DND-41 (cell line): ENCODE results near the gene NLRP6.

Source experiments
- ATAC-seq: fragments of 200-7000 bp; cut with Tn5 transposase; 3 replicates; pipeline ENCODE4 v1.9.1; 2021; ENCODE audit warnings: low read depth; ENCODE audit not compliant: insufficient read depth
- DNase-seq: peaks from one replicate; pipeline ENCODE4 v3.0.0-alpha.2; 2020
- H2AFZ ChIP-seq: 2 replicates; pipeline ENCODE4 v1.6.0; 2012; ENCODE audit warnings: low read depth, low read length
- H3K27ac ChIP-seq: 2 replicates; pipeline ENCODE4 v1.5.1; 2012; ENCODE audit warnings: low read length, inconsistent platforms
- H3K27me3 ChIP-seq: fragments of 200-600 bp; sonication (generic); 2 replicates; pipeline ENCODE4 v1.6.0; 2012; ENCODE audit warnings: low read length, mild to moderate bottlenecking, inconsistent platforms; ENCODE audit not compliant: insufficient read depth, poor library complexity
- H3K36me3 ChIP-seq: 2 replicates; pipeline ENCODE4 v1.5.1; 2012; ENCODE audit warnings: low read length, inconsistent platforms; ENCODE audit not compliant: insufficient read depth
- H3K4me1 ChIP-seq: 2 replicates; pipeline ENCODE4 v1.5.1; 2012; ENCODE audit warnings: mild to moderate bottlenecking, low read length; ENCODE audit not compliant: insufficient read depth
- H3K4me2 ChIP-seq: 2 replicates; pipeline ENCODE4 v1.6.0; 2012; ENCODE audit warnings: mild to moderate bottlenecking, moderate library complexity, low read length, inconsistent platforms; ENCODE audit not compliant: insufficient read depth
- H3K4me3 ChIP-seq, 2 experiments: fragments of 200-600 bp in 1 of 2; shearing (Covaris generic) in 1 of 2; 2 replicates each; pipeline ENCODE4 v1.5.1; 2012 to 2016; ENCODE audit warnings: inconsistent platforms in 2 of 2, low read length in 2 of 2, mild to moderate bottlenecking in 2 of 2, low read depth in 1 of 2, moderate library complexity in 1 of 2
- H3K79me2 ChIP-seq: 2 replicates; pipeline ENCODE4 v1.6.0; 2012; ENCODE audit warnings: low read length, inconsistent platforms; ENCODE audit not compliant: insufficient read depth
- H3K9ac ChIP-seq: 2 replicates; pipeline ENCODE4 v1.6.0; 2012; ENCODE audit warnings: low read depth, mild to moderate bottlenecking, inconsistent platforms, low read length, moderate library complexity
- H3K9me3 ChIP-seq: 2 replicates; pipeline ENCODE4 v1.5.1; 2012; ENCODE audit warnings: low read length, moderate library complexity, mild to moderate bottlenecking, inconsistent platforms; ENCODE audit not compliant: insufficient read depth, severe bottlenecking
- H4K20me1 ChIP-seq: 2 replicates; pipeline ENCODE4 v1.6.0; 2012; ENCODE audit warnings: low read length; ENCODE audit not compliant: insufficient read depth
- CTCF ChIP-seq: IDR thresholded peaks from 2 replicates; pipeline ENCODE4 v1.5.1; 2012; ENCODE audit warnings: borderline replicate concordance, low read length, moderate library complexity, mild to moderate bottlenecking; ENCODE audit not compliant: poor library complexity, severe bottlenecking; ENCODE audit errors: extremely low read depth
- EZH2 ChIP-seq: IDR thresholded peaks from 3 replicates; pipeline ENCODE4 v1.6.1; 2012; ENCODE audit warnings: borderline replicate concordance, low read depth, mild to moderate bottlenecking, moderate library complexity, low read length, inconsistent platforms; ENCODE audit not compliant: severe bottlenecking

NLRP6 gene

GRCh38 chr11:278001-278951, at the start of gene NLRP6:
Gene NLRP6, plus strand, starts transcription at chr11:278407. Its CDS starts 163 bp downstream, at chr11:278570.
- Histone ChIP-seq H4K20me1 (no peaks in the 10 kb centered on the region), H3K9me3 (no peaks in the 10 kb centered on the region), H3K27ac (peak within 1 kb of the TSS; percentile 60), H3K27me3 (no peaks in the 10 kb centered on the region), H3K4me1 (peaks cover 10% of the 10 kb centered on the region), H2AFZ (no peak within 1 kb of the TSS), H3K9ac (no peak within 1 kb of the TSS), H3K79me2 (no peaks in the 10 kb centered on the region), H3K36me3 (no peaks in the 10 kb centered on the region), H3K4me3 (no peak within 1 kb of the TSS), H3K4me2 (no peak within 1 kb of the TSS)
- DNase-seq = no peak
- 0 out of 3 replicates have a peak, but pooled peaks have one; percentile 24 for ATAC-seq
- TF ChIP-seq EZH2 (no peak), CTCF (no peak)

- H3K9ac ChIP-seq = no peak overlapping the region
These were observed 47.8 kb upstream of the NLRP6 start for GRCh38 chr11:230431-230830.

GRCh38 chr11:232783-233565, 45.2 kb upstream of the NLRP6 start:
- H3K27ac ChIP-seq = no peak overlapping the region
- peaks cover 20% of the 10 kb centered on the region for H3K79me2 ChIP-seq
- H4K20me1 ChIP-seq = peaks cover 6% of the 10 kb centered on the region
- H3K36me3 ChIP-seq = peaks cover 3% of the 10 kb centered on the region
- no peaks in the 10 kb centered on the region for H3K27me3 ChIP-seq
- no peak overlapping the region for H3K9ac ChIP-seq
- peaks cover 16% of the 10 kb centered on the region for H3K4me1 ChIP-seq
- no peak for DNase-seq
- no peaks in the 10 kb centered on the region for H3K9me3 ChIP-seq
- ATAC-seq = no peak
- no peak overlapping the region for H3K4me3 ChIP-seq
- no peak overlapping the region for H3K4me2 ChIP-seq
- no peak for TF ChIP-seq CTCF
- TF ChIP-seq EZH2 = no peak
- H2AFZ ChIP-seq = no peak overlapping the region

More at GRCh38 chr11:230431-230830, 47.8 kb upstream of the NLRP6 start:
- TF ChIP-seq CTCF (no peak), EZH2 (no peak)
- Histone ChIP-seq H3K4me3 (no peak overlapping the region), H3K36me3 (peaks cover 3% of the 10 kb centered on the region; the same call in 1 of the 2 replicates), H3K79me2 (peaks cover 3% of the 10 kb centered on the region; the same call in 1 of the 2 replicates), H3K27me3 (no peaks in the 10 kb centered on the region), H3K4me2 (no peak overlapping the region), H3K4me1 (peaks cover 6% of the 10 kb centered on the region), H3K9me3 (no peaks in the 10 kb centered on the region), H4K20me1 (no peaks in the 10 kb centered on the region; the same call in 1 of the 2 replicates), H3K27ac (no peak overlapping the region), H2AFZ (no peak overlapping the region)
- DNase-seq (no peak), ATAC-seq (no peak)
